HG02943 (cell line): Measurements from ENCODE around the gene SFT2D2.

ENCODE experiments used
- ATAC-seq: cut with Tn5 transposase; IDR thresholded peaks from one replicate; pipeline ENCODE4 v1.9.1; 2021; ENCODE audit warnings: mild to moderate bottlenecking, low read depth, moderate library complexity; ENCODE audit not compliant: unreplicated experiment

SFT2D2 gene

DNA sequence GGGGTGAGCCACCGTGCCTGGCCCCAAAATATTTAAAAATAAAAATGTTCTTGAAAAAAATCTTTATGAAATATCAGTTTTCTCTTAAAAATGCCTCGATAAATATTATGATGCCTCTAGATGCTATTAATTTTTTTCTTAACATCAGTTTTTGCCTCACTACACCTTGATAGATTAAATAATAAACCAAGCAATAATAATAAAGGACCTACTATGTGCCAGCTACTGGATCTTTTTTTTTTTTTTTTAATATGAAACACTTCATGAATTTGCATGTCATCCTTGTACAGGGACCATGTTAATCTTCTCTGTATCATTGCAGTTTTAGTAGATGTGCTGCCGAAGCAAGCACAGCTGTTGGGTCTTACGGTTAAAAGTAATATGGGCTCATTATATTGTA is 37.3 kb downstream of the SFT2D2 start:
- no peak for ATAC-seq

DNA sequence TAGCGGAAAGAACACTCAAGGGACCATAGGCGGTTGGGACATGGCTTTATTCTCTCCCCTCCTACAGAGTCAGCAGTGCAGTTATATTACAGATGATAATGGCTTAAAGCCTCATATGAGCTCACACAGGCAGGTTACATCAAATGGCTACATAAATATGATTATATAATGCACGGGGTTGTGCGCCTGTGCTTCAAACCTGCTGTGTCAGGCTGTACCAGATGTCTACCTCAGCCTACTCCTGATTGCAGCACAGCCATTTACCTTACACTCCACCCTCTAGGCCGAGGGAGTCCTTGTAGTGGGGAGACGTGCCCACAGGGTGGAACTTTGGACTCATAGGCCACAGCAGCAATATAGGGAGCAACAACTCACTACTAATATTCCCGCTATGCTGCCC is 38.5 kb downstream of the SFT2D2 start:
- no peak for ATAC-seq

DNA sequence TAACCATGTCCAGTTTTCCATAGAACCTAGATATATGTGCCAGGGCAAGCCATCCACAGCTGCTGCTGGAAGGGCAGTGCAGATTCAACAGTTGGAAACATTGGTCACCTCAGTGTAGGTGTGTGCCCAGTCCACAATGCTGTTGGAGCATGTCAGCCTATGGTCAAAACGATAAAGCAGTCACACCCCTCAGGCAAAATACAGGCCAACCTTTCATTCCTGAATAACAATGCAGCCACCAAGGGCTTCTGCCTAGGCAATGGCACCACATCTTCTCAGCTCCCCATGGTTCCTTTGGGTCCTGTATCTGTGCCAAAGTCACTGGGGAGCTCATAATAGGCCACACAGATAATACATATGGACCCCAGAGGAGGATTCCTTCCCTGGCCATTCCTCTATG is 39.8 kb downstream of the SFT2D2 start:
- ATAC-seq, result no peak

DNA sequence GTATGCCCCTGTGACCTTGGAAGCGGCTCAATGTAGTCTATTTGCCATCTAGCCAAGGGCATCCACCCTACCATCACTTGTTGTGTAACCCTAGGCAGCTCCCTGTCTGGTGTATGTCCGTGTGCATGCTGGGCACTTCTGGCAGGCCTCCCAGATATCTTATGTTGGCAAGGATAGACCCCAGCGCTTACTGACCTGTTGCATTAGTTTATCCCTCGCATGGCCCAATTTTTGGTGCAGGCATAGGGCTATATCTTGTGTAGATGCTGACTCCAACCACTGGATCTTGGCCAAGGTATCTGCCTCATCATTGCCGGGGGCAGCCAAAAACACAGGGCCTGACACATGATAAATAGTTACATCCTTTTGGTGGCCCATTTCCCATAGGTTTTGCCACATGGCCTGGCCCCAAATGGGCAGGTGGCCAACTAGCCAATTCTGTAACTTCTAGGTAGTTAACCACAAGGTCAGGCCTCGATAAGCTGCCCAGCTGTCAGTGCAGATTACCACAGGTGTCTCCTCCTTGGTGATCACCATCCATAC is 40.9 kb downstream of the SFT2D2 start:
- ATAC-seq, result no peak

DNA sequence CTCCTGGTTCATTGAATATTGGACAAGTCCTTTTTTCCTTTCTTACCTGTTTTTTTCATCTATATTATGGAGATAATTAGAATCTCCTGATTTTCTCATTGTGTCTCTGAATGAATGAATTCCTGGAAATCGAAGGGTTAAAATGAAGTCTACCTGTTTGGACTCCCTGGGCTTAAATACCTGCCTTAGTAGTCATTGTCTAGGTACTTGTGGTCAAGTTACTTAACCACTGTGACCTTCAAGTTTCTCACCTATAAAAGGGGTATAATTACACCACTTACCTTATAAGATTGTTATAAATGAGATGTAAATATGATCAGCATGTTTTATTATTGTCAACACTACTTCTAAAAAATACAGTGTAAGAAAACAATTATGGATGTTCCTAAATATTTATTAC is 45.8 kb downstream of the SFT2D2 start:
- ATAC-seq, result no peak

DNA sequence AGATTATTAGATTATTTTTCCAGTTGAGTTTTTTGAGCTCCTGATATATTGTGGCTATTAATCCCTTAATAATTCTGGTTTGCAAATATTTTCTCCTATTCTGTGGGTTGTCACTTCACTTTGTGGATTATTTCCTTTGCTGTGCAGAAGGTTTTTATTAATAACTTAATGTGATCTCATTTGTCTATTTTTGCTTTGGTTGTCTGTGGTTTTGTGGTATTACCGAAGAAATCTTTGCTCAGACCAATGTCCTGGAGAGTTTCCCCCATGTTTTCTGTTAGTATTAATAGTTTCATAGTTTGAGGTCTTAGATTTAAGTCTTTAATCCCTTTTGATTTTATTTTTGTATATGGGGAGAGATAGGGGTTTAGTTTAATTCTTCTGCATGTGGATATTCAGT is 47.8 kb downstream of the SFT2D2 start:
- no peak for ATAC-seq

DNA sequence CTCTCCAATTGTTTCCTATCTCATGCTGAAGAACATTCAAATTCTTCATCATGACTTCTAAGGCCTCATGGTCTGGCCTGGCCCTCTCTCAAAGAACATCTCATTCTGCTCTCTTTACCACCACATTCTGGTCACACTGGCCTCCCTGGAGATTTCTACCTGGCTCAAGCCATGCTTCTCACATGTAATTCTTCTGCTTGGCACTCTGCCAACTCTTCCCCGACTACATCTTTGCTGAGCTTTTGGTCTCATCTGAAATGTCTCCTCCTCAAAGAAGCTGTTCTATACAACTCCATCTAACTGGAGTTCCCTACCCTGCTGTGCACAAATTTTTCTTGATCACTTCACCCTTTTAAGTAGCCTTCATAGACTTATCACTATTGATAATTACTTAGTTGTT is 53.4 kb downstream of the SFT2D2 start:
- no peak for ATAC-seq

DNA sequence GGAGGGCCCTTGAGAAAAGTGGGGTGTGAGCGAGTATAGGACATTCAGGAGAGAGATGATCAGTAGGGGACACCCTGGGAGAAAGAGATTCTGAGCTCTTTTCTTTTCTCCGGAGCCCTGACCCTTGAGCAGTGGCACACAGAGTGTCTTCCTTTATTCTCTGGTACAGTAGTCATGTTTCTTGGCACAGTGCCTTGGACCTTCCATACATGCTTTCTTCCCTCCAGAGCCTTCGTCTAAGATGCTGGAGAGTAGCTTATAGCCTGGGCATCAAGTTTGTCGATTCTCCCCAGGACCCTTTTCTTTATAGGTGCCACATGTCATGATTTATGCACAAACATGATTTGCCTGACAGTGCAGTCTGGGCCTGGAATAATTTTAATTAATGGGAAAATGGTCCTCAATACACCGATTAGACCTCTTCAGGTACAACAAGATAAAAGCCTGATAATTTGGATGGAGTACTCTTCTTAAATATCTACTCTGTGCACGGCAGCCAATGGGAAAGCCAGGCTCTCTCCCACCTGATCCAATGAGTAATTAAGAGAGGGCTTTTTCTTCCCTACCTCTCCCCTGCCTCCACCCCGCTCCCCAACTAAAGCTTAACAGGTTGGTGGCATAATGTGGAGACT is 54.6 kb downstream of the SFT2D2 start, which contains the start of gene TBX19:
Gene TBX19, plus strand, starts transcription at position 582 of the 632 bp plus-strand sequence. CDS start 214 bp downstream, outside the sequence.
- ATAC-seq, result no peak

DNA sequence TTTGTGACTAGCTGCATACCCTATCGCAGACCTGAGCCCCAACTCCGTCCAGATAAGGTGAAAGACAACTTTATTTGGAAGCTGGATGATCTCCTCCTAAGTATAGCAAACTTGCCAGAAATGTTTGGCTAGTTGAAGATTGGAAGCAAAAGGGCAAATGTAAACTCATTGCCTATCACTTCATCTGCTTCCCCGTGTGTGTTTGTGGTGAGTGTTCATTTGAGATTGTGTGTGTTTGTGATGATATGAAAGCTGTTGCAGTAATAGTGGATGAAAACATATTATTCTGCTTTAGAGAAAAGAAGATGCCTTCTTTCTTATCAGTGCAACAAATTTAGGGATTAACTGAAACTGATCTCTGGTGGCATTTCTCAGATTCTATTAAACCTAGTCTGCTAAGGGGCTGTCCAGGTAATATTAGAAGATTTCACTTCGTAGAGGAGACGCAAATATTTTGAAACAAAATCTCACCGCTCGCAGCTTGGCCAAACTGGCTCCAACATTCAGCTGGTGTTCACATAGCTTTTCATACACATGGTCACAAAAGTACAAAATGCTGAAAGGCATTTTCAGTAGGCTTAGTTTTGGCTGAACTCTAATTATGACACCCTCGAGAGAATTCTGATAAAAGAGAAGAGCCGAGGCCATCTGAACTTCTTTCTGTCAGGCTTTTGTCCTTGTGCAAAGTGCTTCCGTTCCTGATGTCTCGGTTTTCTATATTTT is 56.0 kb downstream of the SFT2D2 start:
- no peak for ATAC-seq

DNA sequence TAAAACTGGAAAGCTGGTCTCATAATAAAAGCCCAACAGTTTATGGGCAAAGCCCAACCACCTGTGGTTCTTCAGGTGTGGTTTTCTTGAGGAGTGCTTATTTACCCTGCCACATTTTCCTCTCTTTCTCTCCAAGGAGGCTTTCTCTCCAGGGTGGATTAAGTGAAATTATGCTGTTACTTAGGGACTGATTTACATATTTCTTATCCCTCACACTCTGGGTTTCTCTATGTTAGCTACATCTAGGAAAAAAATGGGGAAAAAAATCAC is 59.7 kb downstream of the SFT2D2 start:
- no peak for ATAC-seq

DNA sequence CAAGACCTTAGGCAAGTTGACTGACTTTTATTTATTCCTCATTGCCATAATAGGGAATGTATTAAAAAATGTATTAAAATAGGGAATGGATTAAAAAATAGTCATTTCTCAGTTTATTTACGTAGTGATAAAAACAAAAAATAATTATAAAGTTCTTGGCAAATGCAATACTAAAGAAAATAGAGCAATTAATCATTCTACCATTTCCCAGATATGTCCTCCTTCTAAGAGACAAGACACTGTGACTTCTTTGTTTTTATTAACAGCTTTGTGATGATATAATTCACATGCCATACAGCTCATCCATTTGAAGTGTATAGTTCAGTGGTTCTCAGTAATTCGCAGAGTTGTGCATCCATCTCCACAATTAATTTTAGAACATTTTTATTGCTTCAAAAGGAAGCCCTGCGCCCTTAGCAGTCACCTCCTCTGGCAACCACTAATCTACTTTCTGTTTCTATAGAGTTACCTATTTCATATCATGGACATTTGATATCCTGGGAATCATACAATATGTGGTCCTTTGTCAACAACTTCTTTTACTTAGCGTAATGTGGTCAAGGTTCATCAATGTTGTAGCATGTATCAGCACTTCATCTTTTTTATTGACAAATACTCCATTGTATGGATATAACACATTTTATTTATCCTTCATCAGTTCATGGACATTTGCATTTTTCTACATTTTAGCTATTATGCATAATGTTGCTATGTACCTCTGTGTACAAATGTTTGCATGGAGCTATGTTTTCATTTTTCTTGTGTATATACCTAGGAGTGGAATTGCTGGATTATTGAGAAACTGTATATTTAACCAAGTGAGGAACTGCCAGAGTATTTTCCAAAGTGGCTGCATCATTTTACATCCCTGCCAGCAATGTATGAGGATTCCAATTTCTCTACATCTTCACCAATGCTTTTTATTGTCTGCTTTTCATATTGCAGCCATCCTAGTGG is 60.4 kb downstream of the SFT2D2 start:
- ATAC-seq, result no peak

DNA sequence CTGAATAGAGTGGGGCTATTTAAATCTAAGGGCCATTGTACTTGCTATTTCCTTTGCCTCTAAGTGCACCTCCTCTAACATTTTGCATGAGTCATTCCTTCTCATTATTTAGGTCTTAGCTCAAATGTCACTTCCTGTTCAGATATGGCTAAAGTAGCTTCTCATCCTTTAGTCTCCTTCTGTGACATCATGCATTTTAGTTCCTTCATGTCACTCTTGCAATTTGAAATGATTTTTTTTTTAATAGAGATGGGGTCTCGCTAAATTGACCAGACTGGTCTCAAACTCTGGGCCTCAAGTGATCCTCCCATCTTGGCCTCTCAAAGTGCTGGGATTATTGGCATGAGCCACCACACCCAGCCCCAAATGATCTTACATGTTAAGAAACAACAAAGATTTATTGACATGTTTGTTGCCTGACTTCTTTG is 61.4 kb downstream of the SFT2D2 start:
- ATAC-seq, result no peak

DNA sequence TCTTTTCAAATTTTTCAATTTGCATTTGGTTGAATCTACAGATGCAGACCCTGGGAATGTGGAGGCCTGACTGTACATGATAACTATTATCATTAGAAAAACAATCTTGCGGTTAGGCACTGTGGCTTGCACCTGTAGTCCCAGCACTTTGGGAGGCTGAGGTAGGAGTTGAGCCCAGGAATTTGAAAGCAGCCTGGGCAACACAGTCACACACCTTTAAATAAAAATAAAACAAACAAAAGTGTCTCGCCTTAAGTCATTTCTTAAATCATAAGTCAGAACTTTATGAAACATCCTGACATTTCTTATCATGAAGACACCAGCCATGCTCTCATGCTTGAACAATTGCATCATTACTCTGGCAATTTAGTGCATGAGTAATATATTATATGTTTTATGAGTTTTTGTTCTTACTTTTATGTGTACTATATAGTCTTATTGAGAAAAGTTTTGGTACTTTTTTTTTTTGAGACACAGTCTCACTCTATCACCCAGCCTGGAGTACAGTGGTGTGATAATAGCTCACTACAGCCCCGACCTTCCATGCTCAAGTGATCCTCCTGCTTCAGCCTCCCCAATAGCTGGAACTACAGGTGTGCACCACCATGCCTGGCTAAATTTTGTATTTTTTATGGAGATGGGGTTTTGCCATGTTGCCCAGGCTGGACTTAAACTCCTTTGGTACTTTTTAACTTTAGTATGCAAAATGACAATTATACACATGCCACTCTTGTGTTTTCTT is 62.7 kb downstream of the SFT2D2 start:
- ATAC-seq, result no peak

DNA sequence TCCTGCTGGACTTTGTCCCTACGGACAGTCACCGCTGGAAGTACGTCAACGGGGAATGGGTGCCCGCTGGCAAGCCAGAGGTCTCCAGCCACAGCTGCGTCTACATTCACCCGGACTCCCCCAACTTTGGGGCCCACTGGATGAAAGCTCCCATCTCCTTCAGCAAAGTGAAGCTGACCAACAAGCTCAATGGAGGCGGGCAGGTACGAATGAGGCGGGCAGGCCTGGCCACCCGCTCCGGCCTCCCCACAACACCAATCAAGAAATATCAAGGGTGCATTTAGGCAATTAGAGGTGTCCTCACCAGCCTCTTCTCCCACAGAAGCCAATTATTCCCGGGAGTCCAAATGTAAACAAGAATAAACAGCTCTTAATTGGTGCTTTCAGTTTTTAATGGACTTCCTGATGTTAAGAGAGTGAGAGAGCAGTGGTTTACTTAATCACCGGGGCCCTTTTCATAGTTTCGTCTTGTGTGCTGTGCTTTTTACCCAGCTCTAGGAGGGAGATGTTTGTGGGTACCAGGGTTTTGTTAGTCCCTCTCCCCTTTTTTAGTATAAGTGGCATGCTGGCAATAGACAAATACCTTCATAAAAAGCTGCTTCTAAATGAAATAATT is 65.5 kb downstream of the SFT2D2 start:
- no peak for ATAC-seq

DNA sequence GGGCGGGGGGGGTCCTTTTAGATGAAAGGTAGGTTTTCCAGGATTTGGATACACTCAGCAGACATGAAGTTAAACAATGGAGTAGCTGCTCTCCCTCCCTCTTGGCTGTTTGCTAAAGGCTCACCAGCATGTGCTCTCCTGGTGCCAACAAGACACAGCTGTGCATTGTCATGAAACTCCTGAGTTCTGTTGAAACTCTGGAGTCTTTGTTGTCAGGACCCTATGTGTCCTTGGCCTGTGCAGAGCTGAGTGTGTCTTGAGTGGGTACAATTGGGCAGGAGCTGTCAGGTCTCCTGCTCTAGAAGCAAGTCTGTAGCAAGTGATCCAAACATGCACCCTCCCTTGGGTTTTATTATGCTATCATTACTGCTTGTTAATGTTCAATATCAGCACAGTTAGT is 67.6 kb downstream of the SFT2D2 start:
- no peak for ATAC-seq

DNA sequence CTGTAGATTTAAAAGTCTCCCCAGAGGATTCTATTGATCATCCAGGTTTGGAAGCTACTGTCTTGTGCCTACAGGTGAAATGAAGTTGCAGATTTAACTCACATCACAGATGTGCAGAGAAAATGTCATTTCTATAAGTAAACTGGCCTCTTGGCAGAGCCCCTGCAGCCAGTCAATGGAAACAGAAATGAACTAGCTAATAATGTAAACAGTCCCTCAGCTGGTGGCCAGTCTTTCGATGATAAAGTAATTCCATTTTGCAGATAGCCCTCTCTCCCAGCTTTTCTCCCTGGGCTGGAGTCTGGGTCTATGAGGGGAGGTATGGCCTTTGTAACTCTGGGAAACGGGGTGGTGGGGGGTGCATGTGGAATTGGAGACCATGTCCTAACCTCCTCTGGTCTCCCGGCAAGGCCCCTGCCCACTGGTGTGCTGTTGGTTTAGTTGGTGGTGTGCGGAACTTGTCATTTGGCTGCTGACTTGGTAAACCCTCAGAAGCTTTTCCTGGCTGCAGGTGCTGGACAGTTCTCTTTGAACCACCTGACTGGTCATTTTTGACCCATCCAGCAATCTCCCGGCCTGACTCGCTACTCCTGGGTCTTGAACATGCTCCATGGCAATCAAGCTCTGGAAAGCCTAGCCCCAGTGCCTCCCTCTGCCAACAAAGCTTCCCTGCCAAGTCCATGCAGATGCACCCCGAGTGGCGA is 69.8 kb downstream of the SFT2D2 start:
- ATAC-seq, result no peak

DNA sequence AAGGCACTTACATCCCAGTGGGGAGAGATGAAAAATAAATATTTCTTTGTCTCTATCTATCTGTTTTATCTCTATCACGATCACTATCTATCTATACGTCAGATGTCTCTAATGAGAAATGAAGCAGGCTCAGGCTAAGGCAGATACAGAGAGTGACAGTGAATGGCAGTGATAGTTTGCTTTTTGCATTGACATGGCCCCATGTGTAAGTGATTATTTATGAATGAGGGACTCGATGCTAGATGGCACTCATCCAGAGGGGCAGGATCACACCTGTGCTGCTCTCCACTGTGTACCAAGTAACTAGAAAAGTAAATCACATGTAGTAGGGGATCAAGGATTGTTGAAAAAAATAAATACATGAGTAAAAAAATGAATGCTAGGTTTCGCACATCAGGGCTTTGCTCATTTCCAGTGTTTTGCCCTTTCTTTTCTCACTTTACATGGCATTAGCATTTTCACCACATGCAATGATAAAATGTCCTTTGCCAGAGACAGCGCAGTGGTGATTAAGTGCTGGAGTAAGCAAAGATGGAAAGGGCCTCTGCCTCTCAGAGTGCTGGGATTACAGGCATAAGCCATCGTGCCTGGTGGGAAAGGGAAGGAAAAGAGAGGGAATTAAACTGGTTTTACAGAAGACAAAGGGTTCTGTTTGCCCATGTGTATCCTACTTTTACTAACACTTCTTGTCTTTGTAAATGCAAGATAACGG is 71.4 kb downstream of the SFT2D2 start:
- no peak for ATAC-seq

DNA sequence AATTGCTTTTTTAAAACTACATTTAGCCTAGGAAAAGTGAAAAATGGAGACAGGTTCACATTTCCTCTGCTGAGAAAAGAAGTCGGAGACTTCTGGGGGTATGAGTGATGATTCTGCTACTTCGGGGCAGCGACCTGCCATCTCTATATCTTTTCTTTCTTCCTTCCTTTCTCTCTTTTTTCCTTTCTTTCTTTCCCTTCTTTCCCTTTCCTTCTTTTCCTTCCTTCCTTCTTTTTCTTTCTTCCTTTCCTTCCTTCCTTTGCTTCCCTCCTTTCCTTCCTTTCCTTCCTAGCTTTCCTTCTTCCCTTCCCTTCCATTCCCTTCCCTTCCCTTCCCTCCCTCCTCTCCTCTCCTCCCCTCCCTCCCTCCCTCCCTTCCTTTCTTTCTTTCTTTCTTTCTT is 72.6 kb downstream of the SFT2D2 start:
- no peak for ATAC-seq

DNA sequence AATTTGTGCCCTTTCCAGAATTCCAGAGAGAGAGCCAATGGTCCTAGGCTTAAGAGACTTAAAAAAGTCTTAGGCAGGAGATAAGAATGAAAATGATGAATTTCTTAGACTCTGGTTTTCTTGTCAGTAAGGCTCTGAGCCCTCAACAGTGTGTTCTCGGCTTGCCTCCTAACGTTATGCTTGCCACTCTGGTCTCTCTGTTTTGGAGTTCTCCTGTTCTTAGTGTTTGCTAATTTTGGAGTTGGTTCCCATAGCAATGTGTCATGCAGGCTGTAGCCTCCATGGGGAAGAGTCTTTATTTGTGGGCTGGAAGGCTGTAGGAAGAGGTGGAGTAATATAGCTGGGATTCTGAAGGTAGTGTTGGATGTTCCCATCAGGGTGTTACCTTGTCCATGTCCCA is 74.8 kb downstream of the SFT2D2 start:
- ATAC-seq, result no peak
